ENCODE data around the gene CDK17. TPM values are rescaled to one million over a fixed set of nuclear protein-coding genes. Genes with fewer than 3 reads are reported as not detected.

CDK17 gene
- total RNA-seq: 10 to 100 TPM; 38.7 to 43.5 TPM

DNA sequence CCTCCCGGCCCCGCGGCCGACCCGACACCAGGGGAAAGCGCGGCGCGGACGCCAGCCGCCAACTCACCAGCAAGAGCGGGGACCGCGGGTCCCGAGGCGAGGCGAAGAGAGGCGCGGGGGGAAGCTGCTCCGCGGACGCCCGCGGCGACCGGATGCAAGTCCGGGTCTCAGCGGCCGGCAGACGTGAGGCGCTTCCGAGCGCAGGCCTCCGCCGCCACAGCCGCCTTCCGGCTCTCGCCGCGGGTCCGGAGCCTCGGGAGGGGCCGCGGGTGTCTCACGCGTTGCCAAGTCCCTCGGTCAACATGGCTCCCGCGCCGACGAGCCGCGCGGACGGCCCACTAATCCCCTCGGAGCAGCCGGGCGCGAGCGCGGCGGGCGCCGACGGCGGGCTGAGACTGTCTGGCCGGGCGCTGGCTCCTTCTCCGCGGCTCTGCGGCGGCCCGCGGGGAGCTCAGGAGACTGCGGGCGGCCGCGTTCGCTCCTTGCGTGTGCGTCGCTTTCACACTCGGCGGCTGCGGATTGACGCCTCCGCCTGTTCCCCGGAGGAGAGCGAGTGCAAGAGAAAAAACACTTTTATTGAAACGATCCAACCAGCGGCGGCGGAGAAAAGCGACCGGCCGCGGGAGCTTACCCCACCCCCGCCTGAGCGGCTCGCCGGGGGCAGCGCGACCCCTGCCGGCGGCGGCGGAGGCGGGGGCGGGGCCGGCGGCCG is at the start of gene CDK17:
TSS of gene CDK17 (minus strand) at position 521 of the 712 bp plus-strand sequence. CDS start 65,603 bp downstream, outside the sequence.
- H3K36me3 Mint-ChIP-seq (ENCODE audit: low read depth): peaks cover 2% of the 10 kb centered on the region
- H3K4me3 Mint-ChIP-seq: peak within 1 kb of the TSS; percentile 88
- H3K4me1 Mint-ChIP-seq: peaks cover 51% of the 10 kb centered on the region
- ChIA-PET CTCF (interaction anchor here (0.7 to 7.8 kb wide), 32 partner anchors 11 to 258 kb away, joined by 3 to 68 read pairs (median 5); partner anchors contain the start of gene CFAP54), POLR2A (interaction anchor here (0.7 to 1.1 kb wide), 3 partner anchors 15 to 85 kb away, joined by 3 read pairs; no protein-coding TSS in a partner anchor)
- H3K9me3 Mint-ChIP-seq: no peaks in the 10 kb centered on the region
- peak within 1 kb of the TSS; percentile 96 for H3K27ac Mint-ChIP-seq
- H3K27me3 Mint-ChIP-seq: no peaks in the 10 kb centered on the region
- peak; percentile 90 for DNase-seq

GRCh38 chr12:96448300-96448699 is 48.1 kb upstream of the CDK17 start:
- H3K27ac Mint-ChIP-seq: no peak overlapping the region
- ChIA-PET CTCF (interaction anchor here (0.5 to 0.9 kb wide), 2 partner anchors 16 to 49 kb away, joined by 3 read pairs; no protein-coding TSS in a partner anchor), POLR2A (interaction anchor here (0.7 kb wide), 1 partner anchor 12 kb away, joined by 3 read pairs; no protein-coding TSS in a partner anchor)
- DNase-seq: no peak
- peaks cover 39% of the 10 kb centered on the region for H3K4me1 Mint-ChIP-seq
- peaks cover 11% of the 10 kb centered on the region for H3K36me3 Mint-ChIP-seq (ENCODE audit: low read depth)
- H3K27me3 Mint-ChIP-seq: no peaks in the 10 kb centered on the region
- H3K9me3 Mint-ChIP-seq: peaks cover 7% of the 10 kb centered on the region
- H3K4me3 Mint-ChIP-seq: no peak overlapping the region

GRCh38 chr12:96447256-96447655 is 47.0 kb upstream of the CDK17 start:
- ChIA-PET CTCF (interaction anchor here (1.2 to 2.3 kb wide), 5 partner anchors 10 to 70 kb away, joined by 3 to 12 read pairs (median 5); partner anchors contain the start of gene CDK17), POLR2A (no interaction called here)
- Mint-ChIP-seq H3K36me3 (ENCODE audit: low read depth) (peaks cover 11% of the 10 kb centered on the region), H3K27me3 (no peaks in the 10 kb centered on the region), H3K4me3 (no peak overlapping the region), H3K9me3 (peaks cover 12% of the 10 kb centered on the region), H3K4me1 (peaks cover 45% of the 10 kb centered on the region), H3K27ac (no peak overlapping the region)
- DNase-seq: no peak

DNA sequence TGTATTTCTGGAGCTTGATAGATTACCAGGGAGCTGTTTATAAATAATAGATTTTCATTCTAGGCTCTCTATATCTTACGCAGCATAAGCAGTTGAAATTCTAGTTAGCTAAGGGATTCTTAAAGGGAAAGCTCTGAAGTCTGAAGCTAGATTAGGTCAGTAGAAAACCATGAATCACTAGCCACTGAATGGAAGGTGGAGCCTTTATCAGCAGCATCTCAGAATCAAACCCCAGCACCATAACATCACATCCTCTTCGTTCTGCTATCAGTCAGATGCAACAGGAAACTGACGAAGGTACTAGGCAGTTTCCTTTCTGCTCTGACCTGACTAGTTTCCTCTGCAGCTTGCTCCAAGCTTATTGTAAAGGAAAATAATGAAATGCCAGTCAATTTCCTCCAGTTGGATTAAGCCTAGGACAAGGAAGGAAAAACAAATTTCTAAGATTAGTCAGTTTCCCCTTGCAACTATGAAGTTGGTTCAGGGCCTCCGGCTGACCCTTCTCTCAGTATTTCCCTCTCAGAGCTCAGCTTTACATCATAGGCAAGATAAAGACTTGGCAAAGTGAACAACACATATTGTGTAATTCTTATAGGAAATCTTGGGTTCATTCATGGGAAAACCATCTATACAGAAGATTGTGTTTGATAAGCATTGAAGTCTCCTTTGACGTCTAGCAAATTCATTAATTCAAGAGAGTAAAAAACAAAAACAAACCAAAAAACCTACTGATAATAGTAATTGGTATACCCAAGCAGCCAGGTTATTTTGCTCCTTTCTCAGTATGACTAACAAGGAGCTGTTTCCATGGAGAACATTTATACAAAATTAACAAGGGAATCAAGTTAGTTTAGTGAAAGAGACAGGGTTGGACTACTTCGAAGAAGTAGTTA is 45.7 kb upstream of the CDK17 start:
- Mint-ChIP-seq H3K36me3 (ENCODE audit: low read depth) (peaks cover 10% of the 10 kb centered on the region), H3K27me3 (no peaks in the 10 kb centered on the region), H3K9me3 (peaks cover 16% of the 10 kb centered on the region), H3K4me1 (peaks cover 53% of the 10 kb centered on the region), H3K27ac (peak overlapping the region; percentile 95), H3K4me3 (peak overlapping the region; percentile 28)
- POLR2A ChIA-PET: interaction anchor here (0.6 to 1.2 kb wide), 2 partner anchors 11 to 39 kb away, joined by 3 read pairs; no protein-coding TSS in a partner anchor
- CTCF ChIA-PET: interaction anchor here (0.6 to 3.0 kb wide), 16 partner anchors 8 to 266 kb away, joined by 3 to 27 read pairs (median 5); partner anchors contain the start of genes CDK17 and CFAP54
- DNase-seq: peak; percentile 80

GRCh38 chr12:96444399-96444798 is 44.2 kb upstream of the CDK17 start:
- Mint-ChIP-seq H3K27ac (peak overlapping the region; percentile 82), H3K4me1 (peaks cover 48% of the 10 kb centered on the region), H3K9me3 (peaks cover 11% of the 10 kb centered on the region), H3K4me3 (no peak overlapping the region), H3K27me3 (no peaks in the 10 kb centered on the region), H3K36me3 (ENCODE audit: low read depth) (peaks cover 8% of the 10 kb centered on the region)
- CTCF ChIA-PET: interaction anchor here (0.7 to 3.0 kb wide), 5 partner anchors 9 to 43 kb away, joined by 3 to 27 read pairs (median 3); no protein-coding TSS in a partner anchor
- POLR2A ChIA-PET: no interaction called here
- DNase-seq: no peak

- Mint-ChIP-seq H3K4me3 (no peak overlapping the region), H3K9me3 (peaks cover 11% of the 10 kb centered on the region), H3K36me3 (ENCODE audit: low read depth) (peaks cover 8% of the 10 kb centered on the region), H3K27ac (no peak overlapping the region), H3K27me3 (no peaks in the 10 kb centered on the region), H3K4me1 (peaks cover 52% of the 10 kb centered on the region)
- ChIA-PET POLR2A (no interaction called here), CTCF (interaction anchor here (1.2 kb wide), 1 partner anchor 21 kb away, joined by 3 read pairs; no protein-coding TSS in a partner anchor)
- DNase-seq: no peak
Observed at GRCh38 chr12:96442906-96443305, 42.7 kb upstream of the CDK17 start.

- H3K27me3 Mint-ChIP-seq: no peaks in the 10 kb centered on the region
- peaks cover 8% of the 10 kb centered on the region for H3K36me3 Mint-ChIP-seq (ENCODE audit: low read depth)
- peaks cover 11% of the 10 kb centered on the region for H3K9me3 Mint-ChIP-seq
- DNase-seq: no peak
- H3K4me1 Mint-ChIP-seq: peaks cover 53% of the 10 kb centered on the region
- POLR2A ChIA-PET: no interaction called here
- no peak overlapping the region for H3K4me3 Mint-ChIP-seq
- CTCF ChIA-PET: interaction anchor here (1.0 kb wide), 1 partner anchor 11 kb away, joined by 3 read pairs; no protein-coding TSS in a partner anchor
- no peak overlapping the region for H3K27ac Mint-ChIP-seq
Observed at GRCh38 chr12:96441816-96442215, 41.6 kb upstream of the CDK17 start.

DNA sequence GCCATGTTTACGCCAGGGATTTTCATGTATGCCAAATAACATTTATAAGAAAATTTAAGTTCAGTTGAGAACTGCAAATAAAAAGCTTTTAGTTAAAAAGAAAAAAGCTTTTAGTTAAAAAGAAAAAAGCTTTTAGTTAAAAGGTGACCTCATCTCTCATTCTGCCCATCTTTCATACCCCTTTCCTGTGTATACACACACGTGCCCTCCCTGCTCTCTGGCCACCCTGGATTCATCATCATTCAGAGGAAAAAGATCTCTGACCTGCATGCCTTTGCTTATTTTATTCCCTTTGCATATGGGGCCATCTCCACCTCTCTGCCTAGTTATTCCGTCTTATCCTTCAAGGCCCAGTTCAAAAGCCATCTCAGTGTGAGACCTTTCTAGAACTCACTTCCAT is 38.1 kb upstream of the CDK17 start:
- no peaks in the 10 kb centered on the region for H3K27me3 Mint-ChIP-seq
- H3K36me3 Mint-ChIP-seq (ENCODE audit: low read depth): peaks cover 13% of the 10 kb centered on the region
- CTCF ChIA-PET: interaction anchor here (0.5 to 3.0 kb wide), 3 partner anchors 38 to 68 kb away, joined by 3 to 10 read pairs (median 10); partner anchors contain the start of genes CDK17 and CFAP54
- H3K9me3 Mint-ChIP-seq: peaks cover 15% of the 10 kb centered on the region
- peaks cover 49% of the 10 kb centered on the region for H3K4me1 Mint-ChIP-seq
- H3K27ac Mint-ChIP-seq: no peak overlapping the region
- no peak overlapping the region for H3K4me3 Mint-ChIP-seq
- no peak for DNase-seq
- POLR2A ChIA-PET: no interaction called here

- Mint-ChIP-seq H3K9me3 (peaks cover 9% of the 10 kb centered on the region), H3K4me1 (peaks cover 46% of the 10 kb centered on the region), H3K36me3 (ENCODE audit: low read depth) (peaks cover 13% of the 10 kb centered on the region), H3K27ac (no peak overlapping the region), H3K27me3 (no peaks in the 10 kb centered on the region), H3K4me3 (no peak overlapping the region)
- CTCF ChIA-PET: interaction anchor here (1.0 to 4.1 kb wide), 6 partner anchors 8 to 52 kb away, joined by 3 to 27 read pairs (median 8); partner anchors contain the start of genes CDK17 and CFAP54
- POLR2A ChIA-PET: no interaction called here
- DNase-seq: no peak
Observed at GRCh38 chr12:96437171-96437445, 36.9 kb upstream of the CDK17 start.

GRCh38 chr12:96436366-96437170 is 36.3 kb upstream of the CDK17 start:
- Mint-ChIP-seq H3K4me1 (peaks cover 40% of the 10 kb centered on the region), H3K4me3 (no peak overlapping the region), H3K36me3 (ENCODE audit: low read depth) (peaks cover 13% of the 10 kb centered on the region), H3K27ac (peak overlapping the region; percentile 43), H3K9me3 (peaks cover 6% of the 10 kb centered on the region), H3K27me3 (no peaks in the 10 kb centered on the region)
- DNase-seq: no peak
- CTCF ChIA-PET: interaction anchor here (1.0 to 4.1 kb wide), 6 partner anchors 8 to 53 kb away, joined by 3 to 27 read pairs (median 8); partner anchors contain the start of genes CDK17 and CFAP54
- POLR2A ChIA-PET: no interaction called here

- Mint-ChIP-seq H3K4me3 (peak overlapping the region; percentile 3), H3K9me3 (peaks cover 6% of the 10 kb centered on the region), H3K27ac (peak overlapping the region; percentile 83), H3K4me1 (peaks cover 44% of the 10 kb centered on the region), H3K36me3 (ENCODE audit: low read depth) (peaks cover 9% of the 10 kb centered on the region), H3K27me3 (no peaks in the 10 kb centered on the region)
- DNase-seq: peak; percentile 87
- CTCF ChIA-PET: interaction anchor here (0.6 to 4.1 kb wide), 6 partner anchors 11 to 137 kb away, joined by 3 to 27 read pairs (median 6); partner anchors contain the start of gene CDK17
- POLR2A ChIA-PET: no interaction called here
Observed at GRCh38 chr12:96434107-96434506, 33.9 kb upstream of the CDK17 start.
